Measurements from ENCODE around the gene FCGR2B.
"Not testable (repeated sequence)": the region's sequence is repeated elsewhere in the genome, so short reads cannot be mapped to it uniquely, and the experiment has no call there.

The FCGR2B gene

GRCh38 chr1:161662684-161663339 is at the start of gene FCGR2B:
TSS of gene FCGR2B (plus strand) at chr1:161663143. CDS start at chr1:161663242, 99 bp downstream.
- not testable (repeated sequence) for DNase-seq

GRCh38 chr1:161616417-161616816 is 46.5 kb upstream of the FCGR2B start:
- DNase-seq, result not testable (repeated sequence)

- not testable (repeated sequence) for DNase-seq
Measured at GRCh38 chr1:161618517-161618916, 44.4 kb upstream of the FCGR2B start.

- DNase-seq, result not testable (repeated sequence)
Measured at GRCh38 chr1:161620399-161620798, 42.5 kb upstream of the FCGR2B start.

- not testable (repeated sequence) for DNase-seq
Measured at GRCh38 chr1:161621181-161622000, 41.6 kb upstream of the FCGR2B start.

- DNase-seq, result not testable (repeated sequence)
Measured at GRCh38 chr1:161622054-161622453, 40.9 kb upstream of the FCGR2B start.

GRCh38 chr1:161623401-161624051 is 39.4 kb upstream of the FCGR2B start:
- DNase-seq, result not testable (repeated sequence)

- not testable (repeated sequence) for DNase-seq
Measured at GRCh38 chr1:161624605-161625004, 38.3 kb upstream of the FCGR2B start.

GRCh38 chr1:161626445-161627146 is 36.3 kb upstream of the FCGR2B start:
- not testable (repeated sequence) for DNase-seq

- DNase-seq, result not testable (repeated sequence)
Measured at GRCh38 chr1:161630128-161630742, 32.7 kb upstream of the FCGR2B start.

- DNase-seq, result no peak
Measured at GRCh38 chr1:161631076-161631475, 31.9 kb upstream of the FCGR2B start, which contains the start of gene FCGR3B. TSS of gene FCGR3B (minus strand) at chr1:161631176. CDS start at chr1:161631094, 82 bp downstream.

- DNase-seq, result not testable (repeated sequence)
Measured at GRCh38 chr1:161634993-161635392, 27.9 kb upstream of the FCGR2B start.

- DNase-seq, result not testable (repeated sequence)
Measured at GRCh38 chr1:161636189-161636782, 26.7 kb upstream of the FCGR2B start.

- not testable (repeated sequence) for DNase-seq
Measured at GRCh38 chr1:161636976-161637375, 26.0 kb upstream of the FCGR2B start.

GRCh38 chr1:161638251-161638993 is 24.5 kb upstream of the FCGR2B start:
- DNase-seq, result not testable (repeated sequence)

- not testable (repeated sequence) for DNase-seq
Measured at GRCh38 chr1:161639203-161639602, 23.7 kb upstream of the FCGR2B start.

- DNase-seq, result not testable (repeated sequence)
Measured at GRCh38 chr1:161642697-161643096, 20.2 kb upstream of the FCGR2B start.

- not testable (repeated sequence) for DNase-seq
Measured at GRCh38 chr1:161643481-161644208, 19.3 kb upstream of the FCGR2B start.

GRCh38 chr1:161644855-161645254 is 18.1 kb upstream of the FCGR2B start:
- not testable (repeated sequence) for DNase-seq

Measured in cerebellar nuclear complex (tissue), 1 donor.